Endothelial cell of umbilical vein (primary cell): ENCODE results near the gene BCL2.

Source experiments
- EZH2 ChIP-seq: IDR thresholded peaks from 2 replicates; pipeline ENCODE4 v1.6.1; 2012; ENCODE audit warnings: borderline replicate concordance, low read depth, mild to moderate bottlenecking, moderate library complexity, low read length, inconsistent platforms; ENCODE audit not compliant: severe bottlenecking
- FOS ChIP-seq: IDR thresholded peaks from 2 replicates; pipeline ENCODE4 v1.6.1; 2011; ENCODE audit warnings: mild to moderate bottlenecking, low read length, moderate library complexity, borderline replicate concordance; ENCODE audit not compliant: insufficient read depth
- GATA2 ChIP-seq: IDR thresholded peaks from 2 replicates; pipeline ENCODE4 v1.7.0; 2011; ENCODE audit warnings: low read depth, mild to moderate bottlenecking, moderate library complexity, mixed read lengths, low read length; ENCODE audit not compliant: insufficient read length, insufficient read depth
- JUN ChIP-seq: IDR thresholded peaks from 2 replicates; pipeline ENCODE4 v1.6.1; 2011; ENCODE audit warnings: borderline replicate concordance, low read depth; ENCODE audit not compliant: insufficient read length, insufficient read depth
- MYC ChIP-seq: IDR thresholded peaks from one replicate; pipeline ENCODE4 v1.6.1; 2011; ENCODE audit warnings: mild to moderate bottlenecking, low read depth, low read length
- POLR2A ChIP-seq: IDR thresholded peaks from 2 replicates; pipeline ENCODE4 v1.6.1; 2012; ENCODE audit warnings: low read depth, mild to moderate bottlenecking, control low read depth, low read length
- POLR2AphosphoS5 ChIP-seq: IDR thresholded peaks from 2 replicates; pipeline ENCODE4 v1.6.1; 2012; ENCODE audit warnings: low read depth, mild to moderate bottlenecking, control low read depth, low read length, moderate library complexity; ENCODE audit not compliant: insufficient read depth
- TF ChIP-seq, protein P1 (sequence below), 2 donors: IDR thresholded peaks; 1 replicate in 1 of 2; 2 replicates in 1 of 2; pipeline ENCODE4 v1.5.1; 2011; ENCODE audit warnings: low read length in 2 of 2, mild to moderate bottlenecking in 2 of 2, moderate library complexity in 2 of 2, control low read depth in 1 of 2, inconsistent platforms in 1 of 2, low read depth in 1 of 2; ENCODE audit not compliant: insufficient read depth in 1 of 2; ENCODE audit errors: extremely low read depth in 1 of 2
- TF ChIP-seq, protein P2 (sequence below): IDR thresholded peaks from 2 replicates; pipeline ENCODE4 v1.6.1; 2011; ENCODE audit not compliant: insufficient read depth, insufficient read length

DNA sequence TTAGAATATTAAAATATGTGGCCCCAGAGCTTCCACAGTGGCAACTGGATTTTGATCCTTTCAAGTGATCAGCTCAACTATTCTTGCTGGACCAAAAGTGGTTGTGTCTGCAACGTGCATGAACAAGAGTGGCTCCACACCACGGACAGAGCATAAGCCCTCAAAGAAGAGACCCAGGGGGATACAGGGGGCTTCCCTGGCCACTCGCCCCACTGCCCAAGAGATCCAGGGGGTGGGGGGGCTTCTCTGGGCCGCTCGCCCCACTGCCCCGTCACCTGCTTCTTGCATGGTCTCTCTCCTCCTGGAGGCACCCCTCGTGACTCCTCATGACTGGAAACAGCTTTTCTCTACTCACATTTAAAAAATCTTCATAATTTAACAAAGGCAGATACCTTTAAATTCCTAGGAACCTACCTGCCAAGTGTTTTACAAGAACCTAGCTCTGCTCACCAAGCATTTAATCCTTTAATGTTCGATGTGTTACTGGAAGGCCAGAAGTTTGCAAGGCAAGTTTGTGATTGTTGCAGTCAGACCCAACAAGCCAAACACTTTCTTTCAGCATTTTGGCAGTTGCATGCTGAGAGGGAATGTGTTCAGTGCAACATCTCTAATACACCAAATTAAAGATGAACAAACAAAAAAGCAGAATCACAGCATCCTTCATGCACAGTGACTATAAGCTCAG lies 174.3 kb downstream of the BCL2 start:
- TF ChIP-seq, protein P1, sequence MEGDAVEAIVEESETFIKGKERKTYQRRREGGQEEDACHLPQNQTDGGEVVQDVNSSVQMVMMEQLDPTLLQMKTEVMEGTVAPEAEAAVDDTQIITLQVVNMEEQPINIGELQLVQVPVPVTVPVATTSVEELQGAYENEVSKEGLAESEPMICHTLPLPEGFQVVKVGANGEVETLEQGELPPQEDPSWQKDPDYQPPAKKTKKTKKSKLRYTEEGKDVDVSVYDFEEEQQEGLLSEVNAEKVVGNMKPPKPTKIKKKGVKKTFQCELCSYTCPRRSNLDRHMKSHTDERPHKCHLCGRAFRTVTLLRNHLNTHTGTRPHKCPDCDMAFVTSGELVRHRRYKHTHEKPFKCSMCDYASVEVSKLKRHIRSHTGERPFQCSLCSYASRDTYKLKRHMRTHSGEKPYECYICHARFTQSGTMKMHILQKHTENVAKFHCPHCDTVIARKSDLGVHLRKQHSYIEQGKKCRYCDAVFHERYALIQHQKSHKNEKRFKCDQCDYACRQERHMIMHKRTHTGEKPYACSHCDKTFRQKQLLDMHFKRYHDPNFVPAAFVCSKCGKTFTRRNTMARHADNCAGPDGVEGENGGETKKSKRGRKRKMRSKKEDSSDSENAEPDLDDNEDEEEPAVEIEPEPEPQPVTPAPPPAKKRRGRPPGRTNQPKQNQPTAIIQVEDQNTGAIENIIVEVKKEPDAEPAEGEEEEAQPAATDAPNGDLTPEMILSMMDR (IDR thresholded peaks at IDR 0.05; ENCODE audit: extremely low read depth in 1 of 2, insufficient read depth in 1 of 2, low read depth in 1 of 2, low read length in 2 of 2) = no peak
- TF ChIP-seq FOS = no peak
- no peak for TF ChIP-seq MYC
- TF ChIP-seq JUN = no peak
- TF ChIP-seq POLR2AphosphoS5 = no peak
- no peak for TF ChIP-seq EZH2
- TF ChIP-seq GATA2 = no peak
- TF ChIP-seq POLR2A = no peak
- TF ChIP-seq, protein P2, sequence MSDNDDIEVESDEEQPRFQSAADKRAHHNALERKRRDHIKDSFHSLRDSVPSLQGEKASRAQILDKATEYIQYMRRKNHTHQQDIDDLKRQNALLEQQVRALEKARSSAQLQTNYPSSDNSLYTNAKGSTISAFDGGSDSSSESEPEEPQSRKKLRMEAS = no peak
